ENCODE results near the gene SLC9A9.
A peak's percentile ranks its signal among the peaks of the same experiment; 100 is the strongest.

SLC9A9 gene

GRCh38 chr3:143850877-143851276 is 2.6 kb upstream of the SLC9A9 start:
- H4K12ac ChIP-seq (ENCODE audit: low read depth, low read length): no peak overlapping the region
- no peaks in the 10 kb centered on the region for H3K36me3 ChIP-seq (ENCODE audit: control insufficient read depth in 1 of 2, insufficient read depth in 2 of 2, low read length in 2 of 2)
- no peak overlapping the region for H3K4ac ChIP-seq (ENCODE audit: low read depth, low read length)
- no peak overlapping the region for H3K9ac ChIP-seq (ENCODE audit: low read length)
- no peak overlapping the region for H3K18ac ChIP-seq (ENCODE audit: low read length)
- peaks cover 5% of the 10 kb centered on the region for H3K79me1 ChIP-seq (ENCODE audit: low read length)
- H3K79me2 ChIP-seq (ENCODE audit: control insufficient read depth, insufficient read depth, low read length, poor library complexity): no peaks in the 10 kb centered on the region
- no peak overlapping the region for H2AK5ac ChIP-seq (ENCODE audit: low read length)
- H2BK120ac ChIP-seq (ENCODE audit: insufficient read depth, low read length, poor library complexity): no peak overlapping the region
- no peak overlapping the region for H2BK12ac ChIP-seq (ENCODE audit: low read length)
- H4K91ac ChIP-seq (ENCODE audit: low read depth, low read length): no peak overlapping the region
- no peak overlapping the region for H3K23ac ChIP-seq (ENCODE audit: low read length)
- no peaks in the 10 kb centered on the region for H3K9me3 ChIP-seq (ENCODE audit: insufficient read depth, low read depth, low read length)
- H4K8ac ChIP-seq (ENCODE audit: low read depth, low read length): no peak overlapping the region
- no peak overlapping the region for H2AFZ ChIP-seq (ENCODE audit: insufficient read depth, low read length, poor library complexity)
- no peak overlapping the region for H3K4me2 ChIP-seq (ENCODE audit: low read length)
- H3K4me1 ChIP-seq (ENCODE audit: control insufficient read depth in 1 of 2, insufficient read depth in 2 of 2, low read length in 2 of 2): no peaks in the 10 kb centered on the region
- H3K27me3 ChIP-seq (ENCODE audit: insufficient read depth, low read length): no peaks in the 10 kb centered on the region
- H3K14ac ChIP-seq (ENCODE audit: low read length): no peak overlapping the region
- H3K4me3 ChIP-seq (ENCODE audit: low read depth, low read length): no peak overlapping the region
- DNase-seq: peak in 1 of 2 donors; percentile 17
- no peak overlapping the region for H2BK5ac ChIP-seq (ENCODE audit: low read depth, low read length, poor library complexity)
- H3K27ac ChIP-seq (ENCODE audit: low read depth, low read length): no peak overlapping the region

- no peak overlapping the region for H2AFZ ChIP-seq (ENCODE audit: insufficient read depth, low read length, poor library complexity)
- no peak overlapping the region for H3K18ac ChIP-seq (ENCODE audit: low read length)
- H3K79me2 ChIP-seq (ENCODE audit: control insufficient read depth, insufficient read depth, low read length, poor library complexity): no peaks in the 10 kb centered on the region
- H2BK5ac ChIP-seq (ENCODE audit: low read depth, low read length, poor library complexity): no peak overlapping the region
- no peak overlapping the region for H2BK120ac ChIP-seq (ENCODE audit: insufficient read depth, low read length, poor library complexity)
- H4K91ac ChIP-seq (ENCODE audit: low read depth, low read length): no peak overlapping the region
- H3K4ac ChIP-seq (ENCODE audit: low read depth, low read length): no peak overlapping the region
- H3K23ac ChIP-seq (ENCODE audit: low read length): no peak overlapping the region
- no peaks in the 10 kb centered on the region for H3K27me3 ChIP-seq (ENCODE audit: insufficient read depth, low read length)
- DNase-seq: peak in 1 of 2 donors; percentile 33
- no peak overlapping the region for H2BK12ac ChIP-seq (ENCODE audit: low read length)
- H3K4me2 ChIP-seq (ENCODE audit: low read length): no peak overlapping the region
- H4K8ac ChIP-seq (ENCODE audit: low read depth, low read length): no peak overlapping the region
- H3K79me1 ChIP-seq (ENCODE audit: low read length): peaks cover 5% of the 10 kb centered on the region
- no peak overlapping the region for H3K9ac ChIP-seq (ENCODE audit: low read length)
- H3K36me3 ChIP-seq (ENCODE audit: control insufficient read depth in 1 of 2, insufficient read depth in 2 of 2, low read length in 2 of 2): no peaks in the 10 kb centered on the region
- H3K4me1 ChIP-seq (ENCODE audit: control insufficient read depth in 1 of 2, insufficient read depth in 2 of 2, low read length in 2 of 2): no peaks in the 10 kb centered on the region
- no peak overlapping the region for H3K4me3 ChIP-seq (ENCODE audit: low read depth, low read length)
- WGBS (ENCODE audit: extremely low coverage, insufficient coverage, insufficient read length): no CpG with 5 or more reads among the region's 4 CpGs
- no peak overlapping the region for H2AK5ac ChIP-seq (ENCODE audit: low read length)
- no peak overlapping the region for H3K27ac ChIP-seq (ENCODE audit: low read depth, low read length)
- no peak overlapping the region for H4K12ac ChIP-seq (ENCODE audit: low read depth, low read length)
- H3K9me3 ChIP-seq (ENCODE audit: insufficient read depth, low read depth, low read length): no peaks in the 10 kb centered on the region
- H3K14ac ChIP-seq (ENCODE audit: low read length): no peak overlapping the region
Observed at GRCh38 chr3:143849854-143850549, 1.7 kb upstream of the SLC9A9 start.

GRCh38 chr3:143848704-143849103 is 436 bp upstream of the SLC9A9 start:
- Histone ChIP-seq H3K9me3 (ENCODE audit: insufficient read depth, low read depth, low read length) (no peaks in the 10 kb centered on the region), H3K18ac (ENCODE audit: low read length) (no peak overlapping the region), H2AK5ac (ENCODE audit: low read length) (no peak overlapping the region), H4K8ac (ENCODE audit: low read depth, low read length) (peak overlapping the region; percentile 35), H3K4me2 (ENCODE audit: low read length) (no peak overlapping the region), H2BK5ac (ENCODE audit: low read depth, low read length, poor library complexity) (peak overlapping the region; percentile 31), H3K23ac (ENCODE audit: low read length) (no peak overlapping the region), H3K9ac (ENCODE audit: low read length) (no peak overlapping the region), H3K4me1 (ENCODE audit: control insufficient read depth in 1 of 2, insufficient read depth in 2 of 2, low read length in 2 of 2) (no peaks in the 10 kb centered on the region), H4K91ac (ENCODE audit: low read depth, low read length) (no peak overlapping the region), H2AFZ (ENCODE audit: insufficient read depth, low read length, poor library complexity) (no peak overlapping the region), H3K27ac (ENCODE audit: low read depth, low read length) (peak overlapping the region; percentile 54), H3K79me1 (ENCODE audit: low read length) (peaks cover 5% of the 10 kb centered on the region), H3K36me3 (ENCODE audit: control insufficient read depth in 1 of 2, insufficient read depth in 2 of 2, low read length in 2 of 2) (no peaks in the 10 kb centered on the region), H3K4me3 (ENCODE audit: low read depth, low read length) (no peak overlapping the region), H3K79me2 (ENCODE audit: control insufficient read depth, insufficient read depth, low read length, poor library complexity) (no peaks in the 10 kb centered on the region), H3K4ac (ENCODE audit: low read depth, low read length) (no peak overlapping the region), H3K27me3 (ENCODE audit: insufficient read depth, low read length) (no peaks in the 10 kb centered on the region), H3K14ac (ENCODE audit: low read length) (no peak overlapping the region), H2BK120ac (ENCODE audit: insufficient read depth, low read length, poor library complexity) (peak overlapping the region; percentile 22), H4K12ac (ENCODE audit: low read depth, low read length) (no peak overlapping the region), H2BK12ac (ENCODE audit: low read length) (peak overlapping the region; percentile 30)
- no CpG with 5 or more reads among the region's 2 CpGs for WGBS (ENCODE audit: extremely low coverage, insufficient coverage, insufficient read length)
- DNase-seq: no peak

- Histone ChIP-seq H4K8ac (ENCODE audit: low read depth, low read length) (no peak overlapping the region), H3K9me3 (ENCODE audit: insufficient read depth, low read depth, low read length) (no peaks in the 10 kb centered on the region), H3K14ac (ENCODE audit: low read length) (no peak overlapping the region), H2AFZ (ENCODE audit: insufficient read depth, low read length, poor library complexity) (no peak overlapping the region), H2BK120ac (ENCODE audit: insufficient read depth, low read length, poor library complexity) (no peak overlapping the region), H2AK5ac (ENCODE audit: low read length) (no peak overlapping the region), H2BK12ac (ENCODE audit: low read length) (no peak overlapping the region), H3K18ac (ENCODE audit: low read length) (no peak overlapping the region), H3K79me2 (ENCODE audit: control insufficient read depth, insufficient read depth, low read length, poor library complexity) (no peaks in the 10 kb centered on the region), H3K27me3 (ENCODE audit: insufficient read depth, low read length) (no peaks in the 10 kb centered on the region), H3K4me3 (ENCODE audit: low read depth, low read length) (no peak overlapping the region), H3K4ac (ENCODE audit: low read depth, low read length) (no peak overlapping the region), H4K91ac (ENCODE audit: low read depth, low read length) (no peak overlapping the region), H2BK5ac (ENCODE audit: low read depth, low read length, poor library complexity) (no peak overlapping the region), H4K12ac (ENCODE audit: low read depth, low read length) (no peak overlapping the region), H3K9ac (ENCODE audit: low read length) (no peak overlapping the region), H3K27ac (ENCODE audit: low read depth, low read length) (no peak overlapping the region), H3K4me1 (ENCODE audit: control insufficient read depth in 1 of 2, insufficient read depth in 2 of 2, low read length in 2 of 2) (no peaks in the 10 kb centered on the region), H3K36me3 (ENCODE audit: control insufficient read depth in 1 of 2, insufficient read depth in 2 of 2, low read length in 2 of 2) (no peaks in the 10 kb centered on the region), H3K4me2 (ENCODE audit: low read length) (no peak overlapping the region), H3K23ac (ENCODE audit: low read length) (no peak overlapping the region), H3K79me1 (ENCODE audit: low read length) (peaks cover 3% of the 10 kb centered on the region)
- DNase-seq: no peak
- WGBS (ENCODE audit: extremely low coverage, insufficient coverage, insufficient read length): no CpG with 5 or more reads among the region's 2 CpGs
Observed at GRCh38 chr3:143843587-143843986, 4.7 kb downstream of the SLC9A9 start.
